GM12878 (cell line): ENCODE results near the gene PORCN. TPM values are rescaled to one million over a fixed set of nuclear protein-coding genes. Genes with fewer than 3 reads are reported as not detected.

Source experiments
- ATAC-seq: fragments of 200-7000 bp; cut with Tn5 transposase; 3 replicates; pipeline ENCODE4 v1.9.1; 2020; ENCODE audit warnings: mild to moderate bottlenecking, moderate library complexity
- BruUV-seq: library from RNA; stranded (reverse); fragments of 400-500 nt; replicated peaks from 2 replicates; lab custom pipeline; 2021; lab: Mats Ljungman, UMichigan
- CTCF ChIA-PET: fragments of 300-600 bp; sonication (Branson Sonifier 250); formaldehyde crosslinking; extraction: SDS; loops from one replicate; lab custom pipeline; 2021; ENCODE audit warnings: inconsistent platforms; lab: Yijun Ruan, JAX
- POLR2A ChIA-PET: fragments of 350-600 bp; formaldehyde crosslinking; extraction: SDS; loops from one replicate; lab custom pipeline; 2021; ENCODE audit warnings: inconsistent platforms; lab: Charles Lee
- RAD21 ChIA-PET: fragments of 300-600 bp; sonication (Branson Sonifier 250); formaldehyde crosslinking; loops from one replicate; lab custom pipeline; 2023; ENCODE audit warnings: antibody characterized with exemption; ENCODE audit not compliant: unreplicated experiment; lab: Charles Lee
- SMC1A ChIA-PET: fragments of 300-600 bp; sonication (Branson Sonifier 250); formaldehyde crosslinking; loops from one replicate; lab custom pipeline; 2023; ENCODE audit not compliant: unreplicated experiment, uncharacterized antibody; lab: Charles Lee
- DNase-seq: peaks from one replicate; pipeline ENCODE4 v3.0.0-alpha.2; 2011; ENCODE audit warnings: low read depth, low spot score
- FAIRE-seq: peaks from 3 replicates; lab custom pipeline; 2011; peaks lifted over from hg19 to GRCh38; lab: Jason Lieb, UNC
- H2AFZ ChIP-seq: 2 replicates; pipeline ENCODE4 v1.6.0; 2011; ENCODE audit warnings: low read depth, low read length, control low read depth; ENCODE audit not compliant: control insufficient read depth
- H3K27ac ChIP-seq: 2 replicates; pipeline ENCODE4 v1.5.1; 2011; ENCODE audit warnings: control low read depth; ENCODE audit not compliant: control insufficient read depth, insufficient read depth
- H3K27me3 ChIP-seq, 2 experiments: replicated peaks in 1 of 2; 2 replicates each; pipeline versions ENCODE4 v1.6.0 to v1.6.1; 2011; ENCODE audit warnings: low read length in 1 of 2; ENCODE audit not compliant: control insufficient read depth in 2 of 2, insufficient read depth in 2 of 2
- H3K36me3 ChIP-seq, 2 experiments: 2 replicates each; pipeline ENCODE4 v1.5.1; 2011; ENCODE audit warnings: low read length in 1 of 2; ENCODE audit not compliant: control insufficient read depth in 2 of 2, insufficient read depth in 2 of 2
- H3K4me1 ChIP-seq: 2 replicates; pipeline ENCODE4 v1.6.1; 2011; ENCODE audit warnings: mild to moderate bottlenecking, low read length, moderate library complexity, mixed read lengths; ENCODE audit not compliant: control insufficient read depth, insufficient read depth
- H3K4me2 ChIP-seq: 2 replicates; pipeline ENCODE4 v1.6.0; 2011; ENCODE audit warnings: control low read depth; ENCODE audit not compliant: control insufficient read depth, insufficient read depth
- H3K4me3 ChIP-seq: fragments of 200-600 bp; sonication (generic); 2 replicates; pipeline ENCODE4 v1.5.1; 2016
- H3K79me2 ChIP-seq: 2 replicates; pipeline ENCODE4 v1.6.0; 2011; ENCODE audit warnings: low read length; ENCODE audit not compliant: control insufficient read depth, insufficient read depth
- H3K9ac ChIP-seq: 2 replicates; pipeline ENCODE4 v1.8.0; 2011; ENCODE audit warnings: low read length, control low read depth, mixed read lengths; ENCODE audit not compliant: control insufficient read depth, insufficient read depth
- H3K9me3 ChIP-seq: replicated peaks from 3 replicates; pipeline ENCODE4 v1.5.1; 2011; ENCODE audit warnings: mild to moderate bottlenecking, low read length; ENCODE audit not compliant: control insufficient read depth, insufficient read depth
- H4K20me1 ChIP-seq: 2 replicates; pipeline ENCODE4 v1.6.0; 2011; ENCODE audit not compliant: control insufficient read depth, insufficient read depth
- BCL11A ChIP-seq: IDR thresholded peaks from 2 replicates; pipeline ENCODE4 v1.6.1; 2011; ENCODE audit warnings: low read depth, low read length
- BMI1 ChIP-seq: fragments of 450-650 bp; IDR thresholded peaks from 2 replicates; pipeline ENCODE4 v1.6.1; 2016; ENCODE audit warnings: mild to moderate bottlenecking, moderate library complexity, borderline replicate concordance
- CHD1 ChIP-seq: IDR thresholded peaks from 2 replicates; pipeline ENCODE4 v1.6.1; 2012; ENCODE audit warnings: low read depth, low read length, improper control_type of control experiment
- ETV6 ChIP-seq, 2 experiments: fragments of 450-650 bp in 1 of 2; IDR thresholded peaks in 1 of 2; conservative IDR thresholded peaks in 1 of 2; 2 replicates each; pipeline ENCODE4 v1.6.1; 2014; ENCODE audit warnings: antibody characterized with exemption in 1 of 2, borderline replicate concordance in 1 of 2, low read depth in 1 of 2, mild to moderate bottlenecking in 1 of 2, moderate library complexity in 1 of 2
- JUNB ChIP-seq: IDR thresholded peaks from 2 replicates; pipeline ENCODE4 v1.6.1; 2016; ENCODE audit warnings: antibody characterized with exemption, mild to moderate bottlenecking
- KLF5 ChIP-seq: fragments of 450-650 bp; IDR thresholded peaks from 2 replicates; pipeline ENCODE4 v1.6.1; 2014; ENCODE audit warnings: mild to moderate bottlenecking; ENCODE audit not compliant: partially characterized antibody
- MTA2 ChIP-seq: fragments of 450-650 bp; IDR thresholded peaks from 2 replicates; pipeline ENCODE4 v1.6.1; 2016; ENCODE audit warnings: low read depth, mild to moderate bottlenecking, moderate library complexity
- NFYB ChIP-seq: IDR thresholded peaks from 2 replicates; pipeline ENCODE4 v1.6.1; 2011; ENCODE audit warnings: low read depth, mild to moderate bottlenecking, low read length, improper control_type of control experiment, moderate library complexity; ENCODE audit not compliant: insufficient read depth
- WGBS: methylation state at CpG from one replicate; pipeline ENCODE4 v1.1.6; 2016; ENCODE audit warnings: low lambda C conversion rate; ENCODE audit not compliant: insufficient replicate concordance, insufficient coverage; ENCODE audit errors: missing lambda C conversion rate; 5-methylcytosine and 5-hydroxymethylcytosine counted together
- in situ Hi-C: fragments of 300-500 bp; cut with MboI; formaldehyde crosslinking; loops from 9 replicates; pipeline ENCODE4 v1.14.3; 2018; ENCODE audit warnings: mixed read lengths
- intact Hi-C: fragments of 100-400 bp; cut with micrococcal nuclease; formaldehyde crosslinking; loops from one replicate; pipeline ENCODE4 v1.14.2; 2022; ENCODE audit not compliant: unreplicated experiment
- polyA plus RNA-seq, 11 experiments: library from polyadenylated mRNA; depleted of rRNA in 4 of 11; unstranded in 6 of 11; stranded (reverse) in 5 of 11; fragments of >200 nt; fragmentation: Nextera tagmentation in 4 of 11; fragmentation: Illumina TruSeq in 1 of 11; extraction: Ambion mirVana in 4 of 11; extraction: Trizol in 1 of 11; gene quantifications; 1 replicate in 1 of 11; 2 replicates in 10 of 11; pipeline versions ENCODE4 v1.2.1 to v1.2.3, GENCODE V29; 2011 to 2016; ENCODE audit warnings: inconsistent platforms in 2 of 11, missing spikeins in 2 of 11, low read depth in 1 of 11
- total RNA-seq, 4 experiments: library from RNA; depleted of rRNA in 3 of 4; stranded (reverse); fragments of >200 nt in 3 of 4; fragmentation: Illumina TruSeq in 1 of 4; extraction: Trizol in 1 of 4; gene quantifications; 2 replicates each; pipeline versions ENCODE4 v1.2.1 to v1.2.3, GENCODE V29; 2013 to 2021
- TF ChIP-seq, protein P1 (sequence below): IDR thresholded peaks from 2 replicates; pipeline ENCODE4 v1.6.1; 2011; ENCODE audit warnings: borderline replicate concordance, low read depth, mild to moderate bottlenecking, moderate library complexity, low read length; ENCODE audit not compliant: insufficient read depth, poor library complexity, severe bottlenecking
- TF ChIP-seq, protein P2 (sequence below): fragments of 450-650 bp; IDR thresholded peaks from 2 replicates; pipeline ENCODE4 v1.6.1; 2014; ENCODE audit warnings: mild to moderate bottlenecking
- TF ChIP-seq, protein P3 (sequence below): IDR thresholded peaks from 2 replicates; pipeline ENCODE4 v1.6.1; 2011; ENCODE audit warnings: mild to moderate bottlenecking, low read depth, low read length, moderate library complexity; ENCODE audit not compliant: insufficient replicate concordance

The PORCN gene
- total and polyA plus RNA-seq, 10 of the 15 experiments (the other 5 are each of a cell fraction or from before 2014, with no cell fraction given): 0.27 to 21.0 (median 14.1) TPM

DNA sequence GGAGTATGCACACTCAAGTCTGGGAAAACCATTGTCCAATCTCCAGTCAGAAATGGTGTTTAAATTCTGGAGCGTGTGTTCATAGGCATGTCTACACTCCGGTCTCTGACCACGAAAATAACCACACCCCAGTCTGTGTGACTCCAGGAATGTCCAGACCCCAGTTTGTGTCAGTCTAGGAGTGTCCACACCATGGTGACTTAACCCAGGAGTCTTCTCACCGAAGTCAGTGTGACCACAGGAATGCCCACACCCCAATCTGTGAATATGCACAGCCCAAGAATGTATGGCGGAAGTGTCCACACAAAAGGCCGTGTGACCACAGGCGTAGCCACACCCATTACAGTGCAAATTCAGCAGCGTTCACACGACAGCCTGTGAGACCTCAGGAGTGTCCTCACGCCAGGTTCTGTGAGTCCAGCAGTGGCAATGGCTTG is 21.4 kb upstream of the PORCN start (continued):
- TF ChIP-seq, protein P1, sequence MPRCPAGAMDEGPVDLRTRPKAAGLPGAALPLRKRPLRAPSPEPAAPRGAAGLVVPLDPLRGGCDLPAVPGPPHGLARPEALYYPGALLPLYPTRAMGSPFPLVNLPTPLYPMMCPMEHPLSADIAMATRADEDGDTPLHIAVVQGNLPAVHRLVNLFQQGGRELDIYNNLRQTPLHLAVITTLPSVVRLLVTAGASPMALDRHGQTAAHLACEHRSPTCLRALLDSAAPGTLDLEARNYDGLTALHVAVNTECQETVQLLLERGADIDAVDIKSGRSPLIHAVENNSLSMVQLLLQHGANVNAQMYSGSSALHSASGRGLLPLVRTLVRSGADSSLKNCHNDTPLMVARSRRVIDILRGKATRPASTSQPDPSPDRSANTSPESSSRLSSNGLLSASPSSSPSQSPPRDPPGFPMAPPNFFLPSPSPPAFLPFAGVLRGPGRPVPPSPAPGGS: no peak
- no peak for TF ChIP-seq BCL11A

DNA sequence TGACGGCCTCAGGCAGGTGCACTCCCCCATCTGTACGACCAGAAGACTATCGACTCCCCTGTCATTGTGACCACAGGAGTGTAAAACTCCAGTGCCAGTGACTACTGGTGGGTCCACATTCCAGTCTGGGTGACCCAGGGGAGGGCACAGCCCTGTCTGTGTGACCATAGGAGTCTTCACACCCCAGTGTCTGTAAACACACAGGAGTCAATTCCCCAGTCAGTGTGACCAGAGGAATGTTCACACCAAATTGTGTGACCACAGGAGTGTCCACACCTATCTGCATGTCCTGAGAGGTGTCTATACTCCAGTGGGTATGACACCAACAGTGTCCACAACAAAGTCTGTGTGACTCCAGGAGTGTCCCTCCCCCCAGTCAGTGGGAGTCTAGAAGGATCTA is 20.8 kb upstream of the PORCN start:
- POLR2A ChIA-PET: no interaction called here

More for the DNA sequence above, 20.8 kb upstream of the PORCN start:
- no peak overlapping the region for H3K4me3 ChIP-seq
- H2AFZ ChIP-seq: no peak overlapping the region
- in situ Hi-C loops: no loop called here
- BruUV-seq: no TSS peak
- CTCF ChIA-PET: no interaction called here
- H3K36me3 ChIP-seq: peaks cover 0 to 7% of the 10 kb centered on the region in 2 experiments; a peak in 1 of 4 replicates
- FAIRE-seq (no peak), ATAC-seq (no peak), DNase-seq (no peak)
- RAD21 ChIA-PET: no interaction called here
- no peak overlapping the region for H3K27ac ChIP-seq
- no peaks in the 10 kb centered on the region for H3K27me3 ChIP-seq
- no peak overlapping the region for H3K9ac ChIP-seq
- intact Hi-C loops: no loop called here
- H3K4me2 ChIP-seq: no peak overlapping the region
- no peaks in the 10 kb centered on the region for H4K20me1 ChIP-seq
- H3K4me1 ChIP-seq: no peaks in the 10 kb centered on the region
- no peaks in the 10 kb centered on the region; the same call in 2 of the 3 replicates for H3K9me3 ChIP-seq
- WGBS: 20% methylated on average over 3 of the region's 3 CpGs
- SMC1A ChIA-PET: no interaction called here
- TF ChIP-seq JUNB: no peak
- no peak for TF ChIP-seq NFYB
- TF ChIP-seq CHD1: no peak
- TF ChIP-seq ETV6 (conservative IDR thresholded peaks at IDR 0.05 in 1 of 2, IDR thresholded peaks at IDR 0.05 in 1 of 2; ENCODE audit: borderline replicate concordance in 1 of 2, low read depth in 1 of 2): no peak
- no peak for TF ChIP-seq BMI1
- no peak for TF ChIP-seq MTA2
- TF ChIP-seq, protein P2, sequence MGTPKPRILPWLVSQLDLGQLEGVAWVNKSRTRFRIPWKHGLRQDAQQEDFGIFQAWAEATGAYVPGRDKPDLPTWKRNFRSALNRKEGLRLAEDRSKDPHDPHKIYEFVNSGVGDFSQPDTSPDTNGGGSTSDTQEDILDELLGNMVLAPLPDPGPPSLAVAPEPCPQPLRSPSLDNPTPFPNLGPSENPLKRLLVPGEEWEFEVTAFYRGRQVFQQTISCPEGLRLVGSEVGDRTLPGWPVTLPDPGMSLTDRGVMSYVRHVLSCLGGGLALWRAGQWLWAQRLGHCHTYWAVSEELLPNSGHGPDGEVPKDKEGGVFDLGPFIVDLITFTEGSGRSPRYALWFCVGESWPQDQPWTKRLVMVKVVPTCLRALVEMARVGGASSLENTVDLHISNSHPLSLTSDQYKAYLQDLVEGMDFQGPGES: no peak
- TF ChIP-seq KLF5: no peak
- TF ChIP-seq, protein P3, sequence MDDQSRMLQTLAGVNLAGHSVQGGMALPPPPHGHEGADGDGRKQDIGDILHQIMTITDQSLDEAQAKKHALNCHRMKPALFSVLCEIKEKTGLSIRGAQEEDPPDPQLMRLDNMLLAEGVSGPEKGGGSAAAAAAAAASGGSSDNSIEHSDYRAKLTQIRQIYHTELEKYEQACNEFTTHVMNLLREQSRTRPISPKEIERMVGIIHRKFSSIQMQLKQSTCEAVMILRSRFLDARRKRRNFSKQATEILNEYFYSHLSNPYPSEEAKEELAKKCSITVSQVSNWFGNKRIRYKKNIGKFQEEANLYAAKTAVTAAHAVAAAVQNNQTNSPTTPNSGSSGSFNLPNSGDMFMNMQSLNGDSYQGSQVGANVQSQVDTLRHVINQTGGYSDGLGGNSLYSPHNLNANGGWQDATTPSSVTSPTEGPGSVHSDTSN: no peak
- no peaks in the 10 kb centered on the region for H3K79me2 ChIP-seq
